OCI-LY1 (cell line): ENCODE measurements around the gene VDR.

ENCODE experiments used
- H2AFZ ChIP-seq: fragments of 200-600 bp; sonication (generic), shearing (Covaris generic); 2 replicates; pipeline ENCODE4 v1.6.0; 2014; ENCODE audit warnings: antibody characterized with exemption, mild to moderate bottlenecking, low read length
- H3F3A ChIP-seq: fragments of 200-600 bp; sonication (generic), shearing (Covaris generic); 2 replicates; pipeline ENCODE4 v1.6.0; 2014; ENCODE audit warnings: mild to moderate bottlenecking, antibody characterized with exemption, low read length, moderate library complexity; ENCODE audit not compliant: insufficient read depth
- H3K27ac ChIP-seq: fragments of 200-600 bp; sonication (generic); 2 replicates; pipeline ENCODE4 v1.5.1; 2014; ENCODE audit warnings: low read length, mixed run types, mild to moderate bottlenecking, low read depth; ENCODE audit not compliant: poor library complexity, severe bottlenecking
- H3K27me3 ChIP-seq: fragments of 200-600 bp; sonication (generic); 2 replicates; pipeline ENCODE4 v1.6.0; 2014; ENCODE audit warnings: antibody characterized with exemption, mild to moderate bottlenecking, low read length, moderate library complexity; ENCODE audit not compliant: insufficient read depth
- H3K36me3 ChIP-seq: fragments of 200-600 bp; sonication (generic); 2 replicates; pipeline ENCODE4 v1.6.1; 2014; ENCODE audit warnings: mild to moderate bottlenecking, antibody characterized with exemption, low read length, moderate library complexity, mixed read lengths; ENCODE audit not compliant: insufficient read depth
- H3K4me1 ChIP-seq: fragments of 200-600 bp; sonication (generic); 2 replicates; pipeline ENCODE4 v1.5.1; 2014; ENCODE audit warnings: mild to moderate bottlenecking, low read length, moderate library complexity; ENCODE audit not compliant: insufficient read depth, severe bottlenecking
- H3K4me2 ChIP-seq: fragments of 200-600 bp; sonication (generic), shearing (Covaris generic); 2 replicates; pipeline ENCODE4 v1.6.1; 2014; ENCODE audit warnings: low read length
- H3K4me3 ChIP-seq: fragments of 200-600 bp; sonication (generic); 2 replicates; pipeline ENCODE4 v1.5.1; 2014; ENCODE audit warnings: low read length, low read depth, mild to moderate bottlenecking, mixed read lengths; ENCODE audit not compliant: poor library complexity, severe bottlenecking
- H3K79me2 ChIP-seq: fragments of 200-600 bp; shearing (Covaris generic); 2 replicates; pipeline ENCODE4 v1.6.1; 2016; ENCODE audit warnings: mixed run types, low read length, mixed read lengths; ENCODE audit not compliant: insufficient read depth
- H3K9ac ChIP-seq: fragments of 200-600 bp; sonication (generic), shearing (Covaris generic); 2 replicates; pipeline ENCODE4 v1.6.1; 2014; ENCODE audit warnings: mild to moderate bottlenecking, low read length, mixed read lengths
- H3K9me2 ChIP-seq: fragments of 200-600 bp; sonication (generic), shearing (Covaris generic); 2 replicates; pipeline ENCODE4 v1.6.1; 2014; ENCODE audit warnings: low read depth, mild to moderate bottlenecking, low read length, mixed read lengths
- H3K9me3 ChIP-seq: fragments of 200-600 bp; shearing (Covaris generic); 2 replicates; pipeline ENCODE4 v1.6.1; 2014; ENCODE audit warnings: low read length, mixed read lengths
- H4K20me1 ChIP-seq: fragments of 200-600 bp; sonication (generic), shearing (Covaris generic); 2 replicates; pipeline ENCODE4 v1.6.0; 2016; ENCODE audit warnings: mild to moderate bottlenecking, low read length; ENCODE audit not compliant: insufficient read depth
- CTCF ChIP-seq: fragments of 200-600 bp; sonication (generic), shearing (Covaris generic); IDR thresholded peaks from 2 replicates; pipeline ENCODE4 v1.5.1; 2017; ENCODE audit warnings: mild to moderate bottlenecking, antibody characterized with exemption, low read length, moderate library complexity, mixed read lengths
- EZH2 ChIP-seq: fragments of 200-600 bp; sonication (generic), shearing (Covaris generic); IDR thresholded peaks from 2 replicates; pipeline ENCODE4 v1.8.0; 2017; ENCODE audit warnings: borderline replicate concordance, mixed run types, mild to moderate bottlenecking, antibody characterized with exemption, low read length, moderate library complexity, mixed read lengths

The VDR gene

GRCh38 chr12:47877081-47877480, 27.7 kb downstream of the VDR start:
- Histone ChIP-seq H3K79me2 (no peaks in the 10 kb centered on the region), H3F3A (no peaks in the 10 kb centered on the region), H3K27ac (no peak overlapping the region), H3K36me3 (no peaks in the 10 kb centered on the region), H3K4me1 (no peaks in the 10 kb centered on the region), H3K4me3 (no peak overlapping the region), H3K9me2 (no peaks in the 10 kb centered on the region), H2AFZ (no peak overlapping the region), H3K9ac (no peak overlapping the region), H3K9me3 (no peaks in the 10 kb centered on the region), H3K27me3 (peaks cover 19% of the 10 kb centered on the region), H4K20me1 (no peaks in the 10 kb centered on the region), H3K4me2 (no peak overlapping the region)
- TF ChIP-seq CTCF (no peak), EZH2 (no peak)

- Histone ChIP-seq H3K4me2 (no peak overlapping the region), H3K9me2 (no peaks in the 10 kb centered on the region), H3F3A (no peaks in the 10 kb centered on the region), H3K9me3 (no peaks in the 10 kb centered on the region), H3K27ac (no peak overlapping the region), H2AFZ (no peak overlapping the region), H3K36me3 (no peaks in the 10 kb centered on the region), H3K4me3 (no peak overlapping the region), H4K20me1 (no peaks in the 10 kb centered on the region), H3K9ac (no peak overlapping the region), H3K27me3 (peaks cover 19% of the 10 kb centered on the region), H3K4me1 (no peaks in the 10 kb centered on the region), H3K79me2 (no peaks in the 10 kb centered on the region)
- TF ChIP-seq EZH2 (no peak), CTCF (no peak)
Measured at GRCh38 chr12:47876440-47876960, 28.3 kb downstream of the VDR start.

GRCh38 chr12:47875746-47876439, 28.9 kb downstream of the VDR start:
- peaks cover 15% of the 10 kb centered on the region for H3K27me3 ChIP-seq
- no peaks in the 10 kb centered on the region for H3K9me3 ChIP-seq
- no peak overlapping the region for H3K9ac ChIP-seq
- no peaks in the 10 kb centered on the region for H3K79me2 ChIP-seq
- TF ChIP-seq CTCF (no peak), EZH2 (no peak)
- no peaks in the 10 kb centered on the region for H3F3A ChIP-seq
- H3K4me1 ChIP-seq: no peaks in the 10 kb centered on the region
- no peak overlapping the region for H3K4me2 ChIP-seq
- no peaks in the 10 kb centered on the region for H3K9me2 ChIP-seq
- H3K4me3 ChIP-seq: no peak overlapping the region
- no peaks in the 10 kb centered on the region for H3K36me3 ChIP-seq
- H3K27ac ChIP-seq: no peak overlapping the region
- no peaks in the 10 kb centered on the region for H4K20me1 ChIP-seq
- no peak overlapping the region for H2AFZ ChIP-seq
